Omental fat pad (tissue), 4 donors: Measurements from ENCODE around the gene RAB42. TPM values are rescaled to one million over a fixed set of nuclear protein-coding genes. Genes with fewer than 3 reads are reported as not detected.
"Not testable (repeated sequence)": the region's sequence is repeated elsewhere in the genome, so short reads cannot be mapped to it uniquely, and the experiment has no call there.

Experiments
- ATAC-seq: fragments of 150-250 bp; one replicate; pipeline ENCODE4 v1.9.1; 2016; ENCODE audit warnings: mild to moderate bottlenecking, moderate library complexity; ENCODE audit not compliant: low FRiP score
- DNase-seq: peaks from one replicate; pipeline ENCODE4 v3.0.0-alpha.2; 2019; ENCODE audit warnings: low spot score
- CTCF ChIP-seq, 3 donors: fragments of 450-650 bp; IDR thresholded peaks; one replicate each; pipeline ENCODE4 v1.5.1; 2016 to 2017; ENCODE audit warnings: antibody characterized with exemption in 3 of 3, mild to moderate bottlenecking in 3 of 3, moderate library complexity in 2 of 3
- total RNA-seq, 4 donors: library from RNA; depleted of rRNA; stranded (reverse); fragments of >200 nt; gene quantifications; one replicate each; pipeline ENCODE4 v1.1.0, GENCODE V29; 2016

RAB42 gene
- total RNA-seq, 4 donors from 2014 or later, result 3.4 to 10.6 (median 8.4) TPM

- DNase-seq (no peak), ATAC-seq (peak; percentile 30)
- TF ChIP-seq CTCF (IDR thresholded peaks at IDR 0.05), result no peak
Measured at GRCh38 chr1:28582248-28582615, 9.8 kb upstream of the RAB42 start.

GRCh38 chr1:28586585-28587391 lies 5.3 kb upstream of the RAB42 start:
- DNase-seq, ATAC-seq: not testable (repeated sequence)

- ATAC-seq, result peak; percentile 71
- DNase-seq, result no peak
- no peak for TF ChIP-seq CTCF (IDR thresholded peaks at IDR 0.05)
Measured at GRCh38 chr1:28592321-28593071, 431 bp downstream of the RAB42 start.

GRCh38 chr1:28593988-28594356 lies 1.9 kb downstream of the RAB42 start:
- not testable (repeated sequence) for ATAC-seq, DNase-seq

- DNase-seq, ATAC-seq: not testable (repeated sequence)
Measured at GRCh38 chr1:28594686-28595411, 2.8 kb downstream of the RAB42 start.

- no peak for TF ChIP-seq CTCF (IDR thresholded peaks at IDR 0.05)
- ATAC-seq, result no peak
- DNase-seq, result no peak
Measured at GRCh38 chr1:28595412-28596191, 3.5 kb downstream of the RAB42 start.

GRCh38 chr1:28596276-28596675 lies 4.2 kb downstream of the RAB42 start:
- not testable (repeated sequence) for ATAC-seq, DNase-seq

- no peak for ATAC-seq
- no peak for DNase-seq
- TF ChIP-seq CTCF (IDR thresholded peaks at IDR 0.05), result no peak
Measured at GRCh38 chr1:28601696-28602095, 9.6 kb downstream of the RAB42 start.
